K562 (cell line): ENCODE data around the gene KLHL35. TPM values are rescaled to one million over a fixed set of nuclear protein-coding genes. Genes with fewer than 3 reads are reported as not detected.

Experiments used
- CTBP1 ChIP-seq: fragments of 450-650 bp; IDR thresholded peaks from 2 replicates; pipeline ENCODE4 v1.6.1; 2016; ENCODE audit warnings: borderline replicate concordance
- E2F1 ChIP-seq: sonication (generic); formaldehyde crosslinking; IDR thresholded peaks from 2 replicates; pipeline ENCODE4 v1.8.1; 2023; ENCODE audit warnings: mild to moderate bottlenecking, missing genetic modification reagents, moderate library complexity
- FOXJ2 ChIP-seq: fragments of 200-800 bp; sonication (Bioruptor generic); IDR thresholded peaks from 2 replicates; pipeline ENCODE4 v1.6.1; 2016; ENCODE audit warnings: missing genetic modification characterization, missing compliant biosample characterization
- HMG20A ChIP-seq: fragments of 450-650 bp; formaldehyde crosslinking; conservative IDR thresholded peaks from 2 replicates; pipeline ENCODE4 v1.4.0; 2020; ENCODE audit warnings: mild to moderate bottlenecking, mixed read lengths
- HMGXB4 ChIP-seq: sonication (generic); formaldehyde crosslinking; IDR thresholded peaks from 2 replicates; pipeline ENCODE4 v1.8.1; 2023; ENCODE audit warnings: mild to moderate bottlenecking, missing genetic modification reagents
- KAT8 ChIP-seq: fragments of 450-650 bp; IDR thresholded peaks from 2 replicates; pipeline ENCODE4 v1.6.1; 2016; ENCODE audit warnings: low read depth, mild to moderate bottlenecking
- KLF10 ChIP-seq: fragments of 250-450 bp; sonication (Bioruptor Pico); IDR thresholded peaks from 2 replicates; pipeline ENCODE4 v1.6.1; 2021; ENCODE audit warnings: matching md5 sums
- PKNOX1 ChIP-seq: fragments of 450-650 bp; IDR thresholded peaks from 2 replicates; pipeline ENCODE4 v1.6.1; 2016
- RAD51 ChIP-seq: fragments of 450-650 bp; IDR thresholded peaks from 2 replicates; pipeline ENCODE4 v1.7.1; 2016; ENCODE audit warnings: low read depth, mild to moderate bottlenecking, borderline replicate concordance
- SRSF1 ChIP-seq: fragments of 200-400 bp; formaldehyde crosslinking; IDR thresholded peaks from 2 replicates; pipeline ENCODE4 v1.6.1; 2017; ENCODE audit warnings: mild to moderate bottlenecking, low read depth, low read length, moderate library complexity
- TCF7L2 ChIP-seq: fragments of 150-350 bp; IDR thresholded peaks from 2 replicates; pipeline ENCODE4 v1.6.1; 2016; ENCODE audit warnings: low read depth, mild to moderate bottlenecking, low read length, moderate library complexity
- TEAD2 ChIP-seq: fragments of 450-650 bp; IDR thresholded peaks from 2 replicates; pipeline ENCODE4 v1.6.1; 2016; ENCODE audit warnings: missing genetic modification characterization, control low read depth, missing compliant biosample characterization
- THRA ChIP-seq: fragments of 450-650 bp; IDR thresholded peaks from 2 replicates; pipeline ENCODE4 v1.6.1; 2017; ENCODE audit warnings: mild to moderate bottlenecking, moderate library complexity
- TOE1 ChIP-seq, 2 experiments: fragments of 450-650 bp in 1 of 2; sonication (generic) in 1 of 2; formaldehyde crosslinking in 1 of 2; IDR thresholded peaks; 2 replicates each; pipeline versions ENCODE4 v1.7.1 to v1.8.0; 2016 to 2022; ENCODE audit warnings: borderline replicate concordance in 2 of 2, mild to moderate bottlenecking in 2 of 2, antibody characterized with exemption in 1 of 2, inconsistent platforms in 1 of 2, low read depth in 1 of 2, missing genetic modification reagents in 1 of 2, moderate library complexity in 1 of 2
- ZBED1 ChIP-seq: IDR thresholded peaks from 2 replicates; pipeline ENCODE4 v1.6.1; 2014
- ZNF444 ChIP-seq: fragments of 250-450 bp; sonication (Bioruptor Pico); IDR thresholded peaks from 2 replicates; pipeline ENCODE4 v1.4.0; 2020; ENCODE audit warnings: mild to moderate bottlenecking, moderate library complexity
- ZNF780A ChIP-seq: fragments of 250-450 bp; sonication (Bioruptor Pico); IDR thresholded peaks from 2 replicates; pipeline ENCODE4 v1.5.0; 2021; ENCODE audit warnings: mild to moderate bottlenecking
- ZNF79 ChIP-seq: fragments of 250-450 bp; sonication (Bioruptor Pico); IDR thresholded peaks from 2 replicates; pipeline ENCODE4 v1.4.0; 2020; ENCODE audit warnings: low read depth, mild to moderate bottlenecking, moderate library complexity
- polyA plus RNA-seq, 8 experiments: library from polyadenylated mRNA; depleted of rRNA in 4 of 8; stranded (reverse) in 5 of 8; unstranded in 3 of 8; fragments of >200 nt; fragmentation: Nextera tagmentation in 2 of 8; fragmentation: Illumina TruSeq in 1 of 8; extraction: Ambion mirVana in 2 of 8; extraction: Trizol in 1 of 8; gene quantifications; 2 replicates each; pipeline versions ENCODE4 v1.2.1 to v1.2.3, GENCODE V29; 2011 to 2014; ENCODE audit warnings: inconsistent platforms in 1 of 8, missing spikeins in 1 of 8
- total RNA-seq, 7 experiments: library from RNA; depleted of rRNA in 6 of 7; stranded (reverse); fragments of >200 nt in 6 of 7; fragmentation: Illumina TruSeq in 2 of 7; extraction: Trizol in 2 of 7; gene quantifications; 2 replicates each; pipeline versions ENCODE4 v1.2.1 to v1.2.3, GENCODE V29; 2011 to 2021; ENCODE audit warnings: low replicate concordance in 1 of 7
- TF ChIP-seq, protein P1 (sequence below), 2 experiments: IDR thresholded peaks in 1 of 2; conservative IDR thresholded peaks in 1 of 2; 2 replicates each; pipeline ENCODE4 v1.6.1; 2016; ENCODE audit warnings: low read depth in 2 of 2, mild to moderate bottlenecking in 1 of 2, missing compliant biosample characterization in 1 of 2, missing genetic modification characterization in 1 of 2, moderate library complexity in 1 of 2

KLHL35 gene
- total and polyA plus RNA-seq, 9 of the 15 experiments (the other 6 are each of a cell fraction or from before 2014, with no cell fraction given), result not detected

DNA sequence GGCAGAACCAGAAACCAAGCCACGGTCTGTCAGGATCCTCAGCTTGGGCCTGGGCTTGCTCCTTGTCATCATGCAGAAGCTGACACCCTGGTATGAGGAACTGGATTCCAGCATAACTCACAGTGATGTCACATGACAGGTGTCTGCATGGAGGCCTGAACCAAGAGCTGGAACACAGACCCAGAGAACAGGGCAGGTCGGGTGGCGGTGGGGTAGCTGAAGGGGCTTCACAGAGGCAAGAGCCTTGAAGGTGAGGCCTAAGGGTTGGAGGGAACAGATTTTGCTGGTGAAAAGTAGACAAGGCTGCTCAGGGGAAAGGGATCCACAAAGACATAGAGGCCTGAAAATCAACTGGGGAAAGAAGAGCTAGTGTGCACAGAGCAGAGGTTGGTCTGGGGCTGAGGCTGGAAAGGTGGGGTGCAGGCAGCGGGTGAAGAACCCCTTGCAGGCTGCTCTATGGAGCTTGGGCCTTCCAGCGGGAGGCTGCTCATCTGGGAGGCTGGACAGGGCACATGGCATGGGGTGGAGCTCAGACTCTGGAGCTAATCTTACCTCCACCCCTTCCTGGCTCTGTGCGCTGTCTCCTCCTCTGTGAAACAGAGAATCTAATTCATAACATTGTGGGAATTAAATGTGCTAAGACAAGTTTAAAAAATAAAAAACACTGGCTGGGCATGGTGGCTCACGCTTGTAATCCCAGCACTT is 52.1 kb downstream of the KLHL35 start (continued):
- no peak for TF ChIP-seq HMGXB4 (CRISPR knock-in tag)
- TF ChIP-seq FOXJ2 (tag), result no peak
- no peak for TF ChIP-seq KAT8
- TF ChIP-seq ZNF780A, result no peak
- no peak for TF ChIP-seq ZNF79 (CRISPR knock-in tag)
- TF ChIP-seq PKNOX1, result peak; percentile 55; the same call in 1 of the 2 replicates
- no peak for TF ChIP-seq THRA
- TF ChIP-seq TOE1 (IDR thresholded peaks at IDR 0.05; ENCODE audit: borderline replicate concordance), result peak; percentile 77; the same call in 1 of the 2 replicates
- TF ChIP-seq TOE1 (CRISPR knock-in tag; IDR thresholded peaks at IDR 0.05; ENCODE audit: borderline replicate concordance, low read depth), result no peak
- no peak for TF ChIP-seq SRSF1
- TF ChIP-seq HMG20A (CRISPR knock-in tag), result no peak
- TF ChIP-seq ZNF444 (CRISPR knock-in tag), result no peak
- TF ChIP-seq TCF7L2, result no peak
- TF ChIP-seq, protein P1, sequence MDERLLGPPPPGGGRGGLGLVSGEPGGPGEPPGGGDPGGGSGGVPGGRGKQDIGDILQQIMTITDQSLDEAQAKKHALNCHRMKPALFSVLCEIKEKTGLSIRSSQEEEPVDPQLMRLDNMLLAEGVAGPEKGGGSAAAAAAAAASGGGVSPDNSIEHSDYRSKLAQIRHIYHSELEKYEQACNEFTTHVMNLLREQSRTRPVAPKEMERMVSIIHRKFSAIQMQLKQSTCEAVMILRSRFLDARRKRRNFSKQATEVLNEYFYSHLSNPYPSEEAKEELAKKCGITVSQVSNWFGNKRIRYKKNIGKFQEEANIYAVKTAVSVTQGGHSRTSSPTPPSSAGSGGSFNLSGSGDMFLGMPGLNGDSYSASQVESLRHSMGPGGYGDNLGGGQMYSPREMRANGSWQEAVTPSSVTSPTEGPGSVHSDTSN (CRISPR knock-in tag; IDR thresholded peaks at IDR 0.05; ENCODE audit: low read depth), result no peak
- TF ChIP-seq, protein P1 (tag; conservative IDR thresholded peaks at IDR 0.05; ENCODE audit: low read depth), result peak; percentile 67
- no peak for TF ChIP-seq E2F1 (CRISPR knock-in tag)
- TF ChIP-seq RAD51, result peak; percentile 60
- TF ChIP-seq ZBED1, result no peak
- TF ChIP-seq CTBP1, result peak; percentile 45; the same call in 1 of the 2 replicates
- no peak for TF ChIP-seq KLF10 (CRISPR knock-in tag)
- peak; percentile 82 for TF ChIP-seq TEAD2
- TF ChIP-seq, all 486 proteins: peak for 16
